Measurements from ENCODE around the gene SNX2.
"Not testable (repeated sequence)": the region's sequence is repeated elsewhere in the genome, so short reads cannot be mapped to it uniquely, and the experiment has no call there.

The SNX2 gene

GRCh38 chr5:122774861-122775549 is at the start of gene SNX2:
TSS of gene SNX2 (plus strand) at chr5:122775080. CDS start at chr5:122775104, 24 bp downstream.
- DNase-seq (ENCODE audit: low read depth, low spot score), result peak; percentile 87

- DNase-seq (ENCODE audit: low read depth, low spot score), result no peak
These were observed 47.8 kb upstream of the SNX2 start for GRCh38 chr5:122727112-122727541.

- no peak for DNase-seq (ENCODE audit: low read depth, low spot score)
These were observed 44.8 kb upstream of the SNX2 start for GRCh38 chr5:122730037-122730436.

DNA sequence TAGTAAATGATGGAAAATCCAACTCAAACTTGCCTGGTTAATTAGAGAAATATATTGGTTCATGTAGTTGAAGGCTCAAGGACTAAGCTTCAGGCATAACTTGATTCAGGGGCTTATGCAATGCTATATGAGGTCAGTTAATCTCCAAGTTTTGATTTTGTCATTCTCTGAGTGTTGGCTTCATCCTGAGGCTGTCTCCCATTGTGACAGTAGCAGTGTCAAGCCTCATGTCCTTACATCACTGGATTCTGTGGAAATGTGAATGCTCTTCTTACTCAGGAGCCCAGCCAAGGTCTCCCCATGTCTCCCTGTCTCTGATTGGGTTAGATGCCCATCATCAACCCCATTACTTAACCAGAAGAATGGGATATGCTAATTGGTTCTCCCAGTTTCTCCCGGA is 44.4 kb upstream of the SNX2 start:
- no peak for DNase-seq (ENCODE audit: low read depth, low spot score)

DNA sequence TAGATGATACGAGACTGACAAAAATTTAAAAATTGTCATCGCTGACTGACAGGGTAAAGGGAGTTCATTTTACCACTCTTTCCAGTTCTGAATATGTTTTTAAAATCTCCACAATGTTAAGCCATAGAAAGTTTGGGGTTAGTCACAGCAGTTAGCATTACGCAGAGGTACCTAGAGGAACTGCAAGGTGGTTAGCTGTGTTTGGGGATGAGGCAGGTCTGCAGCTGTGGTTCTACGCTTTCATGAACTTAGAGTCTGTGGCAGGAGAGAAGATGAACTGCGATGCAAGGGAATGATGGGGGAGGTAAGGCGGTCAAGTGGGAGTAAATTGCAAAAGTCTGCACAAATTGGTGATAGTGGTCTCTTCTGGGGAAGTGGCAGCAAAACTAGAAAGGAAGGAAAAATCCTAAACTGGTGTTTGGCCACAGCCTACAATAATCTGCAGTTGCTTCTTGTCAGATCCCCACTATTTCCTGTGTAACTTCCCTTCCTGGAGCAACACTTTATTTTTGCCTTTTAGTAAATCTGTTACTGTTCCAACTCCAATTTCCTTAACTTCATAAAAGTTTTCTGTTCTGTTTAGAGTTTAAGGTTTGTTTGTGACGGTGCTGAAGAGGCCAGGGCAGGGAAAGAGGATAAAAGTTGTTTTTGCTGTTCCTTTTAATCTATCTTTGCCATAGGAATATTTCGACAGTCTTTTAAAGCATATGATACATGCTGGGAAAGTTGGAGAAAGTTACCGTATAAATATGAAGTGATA is 38.6 kb upstream of the SNX2 start:
- DNase-seq (ENCODE audit: low read depth, low spot score), result no peak

DNA sequence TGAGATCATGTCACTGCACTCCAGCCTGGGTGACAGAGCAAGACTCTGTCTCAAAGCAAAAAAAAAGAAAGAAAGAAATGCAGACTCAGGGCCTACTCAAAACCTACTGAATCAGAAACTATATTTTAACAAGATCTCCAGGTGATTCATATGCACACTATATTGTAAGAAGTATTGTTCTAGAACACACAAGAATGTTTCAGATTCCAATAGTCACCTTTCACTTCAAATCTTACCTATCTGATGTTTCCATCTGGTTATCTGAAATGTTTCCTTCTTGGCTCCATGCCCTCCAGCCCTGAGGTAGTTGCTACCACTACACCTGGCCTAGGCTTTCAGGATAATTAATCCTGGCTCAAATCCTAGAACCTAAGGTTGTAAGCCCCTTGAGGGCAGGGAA is 36.8 kb upstream of the SNX2 start:
- no peak for DNase-seq (ENCODE audit: low read depth, low spot score)

- peak; percentile 67 for DNase-seq (ENCODE audit: low read depth, low spot score)
These were observed 33.2 kb upstream of the SNX2 start for GRCh38 chr5:122741681-122742080.

- DNase-seq (ENCODE audit: low read depth, low spot score), result peak; percentile 32
These were observed 31.6 kb upstream of the SNX2 start for GRCh38 chr5:122743261-122743660.

DNA sequence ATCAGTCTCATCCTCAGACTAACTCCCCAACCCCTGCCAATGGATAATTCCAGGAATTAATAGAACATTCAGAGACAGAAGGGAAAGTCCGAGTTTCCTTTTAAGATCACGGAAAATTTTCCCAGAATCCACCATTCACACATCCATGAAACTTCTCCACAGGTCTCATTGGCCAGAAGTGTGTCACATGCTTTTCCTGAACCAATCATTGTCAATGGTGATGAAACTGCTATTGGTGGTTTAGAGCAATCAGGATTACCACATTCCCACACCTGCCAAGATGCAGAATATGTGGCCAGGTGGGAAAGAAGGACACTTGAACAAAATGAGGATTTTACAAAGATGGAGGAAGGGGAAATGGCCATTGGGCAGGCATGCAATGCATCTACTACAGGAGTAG is 29.3 kb upstream of the SNX2 start:
- no peak for DNase-seq (ENCODE audit: low read depth, low spot score)

- no peak for DNase-seq (ENCODE audit: low read depth, low spot score)
These were observed 25.0 kb upstream of the SNX2 start for GRCh38 chr5:122749886-122750285.

DNA sequence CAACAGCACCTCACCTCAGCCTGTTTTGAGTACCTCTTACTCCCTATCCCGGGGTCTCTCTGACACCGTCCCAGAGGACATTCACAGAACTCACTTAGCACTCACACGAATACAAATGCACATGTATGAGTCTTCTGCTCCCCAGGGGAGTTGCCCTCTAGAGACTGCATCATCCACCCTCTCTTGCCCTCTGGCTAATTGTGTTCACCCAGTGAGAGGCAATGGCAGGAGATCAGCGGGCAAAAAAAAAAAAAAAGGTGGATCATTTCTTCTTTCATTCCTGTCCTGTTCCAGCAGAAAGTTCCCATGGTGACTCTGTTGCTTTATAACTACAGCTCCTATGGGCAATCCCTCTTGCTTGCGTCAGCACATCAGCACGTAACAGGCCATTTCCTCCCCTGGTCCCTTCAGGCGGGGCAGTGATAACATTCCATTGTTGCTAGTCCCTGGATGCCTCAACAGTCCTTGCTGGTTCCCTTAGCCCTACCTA is 23.5 kb upstream of the SNX2 start:
- DNase-seq (ENCODE audit: low read depth, low spot score), result peak; percentile 95

DNA sequence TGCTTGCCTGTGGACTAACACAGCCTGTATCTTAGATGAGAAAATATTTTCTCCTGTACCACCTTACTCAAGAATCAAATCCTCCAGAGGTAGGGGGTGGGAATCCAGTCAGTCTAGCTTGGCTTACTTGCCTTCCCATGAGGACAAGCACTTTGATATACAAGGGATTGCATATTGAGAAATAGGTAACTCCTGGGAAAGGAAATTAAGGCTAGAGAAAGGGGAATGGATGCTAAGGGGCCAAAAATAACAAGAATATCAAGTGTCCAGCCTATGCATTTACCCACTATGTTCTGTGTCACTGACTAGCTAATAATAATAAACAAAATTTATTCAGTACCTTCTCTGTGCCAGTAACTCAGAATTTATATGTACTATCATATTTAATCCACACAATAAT is 21.4 kb upstream of the SNX2 start:
- DNase-seq (ENCODE audit: low read depth, low spot score), result no peak

GRCh38 chr5:122755783-122756182 is 19.1 kb upstream of the SNX2 start:
- DNase-seq (ENCODE audit: low read depth, low spot score), result no peak

- DNase-seq (ENCODE audit: low read depth, low spot score), result no peak
These were observed 18.5 kb upstream of the SNX2 start for GRCh38 chr5:122756264-122756911.

DNA sequence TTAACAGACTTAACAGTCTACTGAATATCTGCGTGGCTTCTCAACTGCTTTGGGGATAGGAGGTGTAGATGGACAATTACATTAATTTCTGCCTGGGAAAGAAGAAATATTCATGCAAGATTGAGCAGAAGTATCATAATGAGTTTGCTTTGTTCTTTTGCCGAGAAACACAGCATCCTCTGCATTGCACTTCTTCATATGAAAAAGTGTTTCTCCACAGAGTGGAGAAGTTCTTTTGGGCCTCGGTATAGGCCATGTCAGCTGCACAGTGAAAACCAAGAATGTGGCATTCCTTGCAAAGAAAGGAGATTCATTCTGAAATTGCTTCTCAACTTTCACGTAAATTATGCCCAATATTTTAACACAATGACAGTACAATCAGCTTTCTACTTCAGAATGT is 17.6 kb upstream of the SNX2 start:
- DNase-seq (ENCODE audit: low read depth, low spot score), result no peak

- DNase-seq (ENCODE audit: low read depth, low spot score), result no peak
These were observed 15.4 kb upstream of the SNX2 start for GRCh38 chr5:122759241-122760070.

GRCh38 chr5:122760236-122760635 is 14.6 kb upstream of the SNX2 start:
- no peak for DNase-seq (ENCODE audit: low read depth, low spot score)

DNA sequence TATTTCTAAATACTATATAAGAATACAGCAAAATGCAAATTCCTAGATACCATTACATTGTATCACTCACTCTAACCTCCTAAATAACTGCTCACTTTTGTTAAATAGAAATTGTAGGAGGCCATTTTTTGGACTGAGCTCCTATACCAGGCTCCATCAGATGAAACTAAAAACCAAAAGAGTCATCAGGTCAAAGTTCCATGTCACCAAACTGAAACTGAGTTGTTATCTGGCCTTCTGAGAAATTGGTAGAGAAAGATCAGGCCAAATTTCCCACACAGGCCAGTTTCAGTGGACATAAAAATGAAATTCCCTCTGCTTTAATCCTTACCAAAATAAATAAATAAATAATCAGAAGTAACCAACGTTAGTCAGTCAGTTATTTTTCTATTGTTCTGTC is 13.8 kb upstream of the SNX2 start:
- no peak for DNase-seq (ENCODE audit: low read depth, low spot score)

GRCh38 chr5:122761896-122762295 is 13.0 kb upstream of the SNX2 start:
- not testable (repeated sequence) for DNase-seq (ENCODE audit: low read depth, low spot score)

- no peak for DNase-seq (ENCODE audit: low read depth, low spot score)
These were observed 8.8 kb upstream of the SNX2 start for GRCh38 chr5:122766130-122766529.

GRCh38 chr5:122770477-122770876 is 4.4 kb upstream of the SNX2 start:
- no peak for DNase-seq (ENCODE audit: low read depth, low spot score)

DNA sequence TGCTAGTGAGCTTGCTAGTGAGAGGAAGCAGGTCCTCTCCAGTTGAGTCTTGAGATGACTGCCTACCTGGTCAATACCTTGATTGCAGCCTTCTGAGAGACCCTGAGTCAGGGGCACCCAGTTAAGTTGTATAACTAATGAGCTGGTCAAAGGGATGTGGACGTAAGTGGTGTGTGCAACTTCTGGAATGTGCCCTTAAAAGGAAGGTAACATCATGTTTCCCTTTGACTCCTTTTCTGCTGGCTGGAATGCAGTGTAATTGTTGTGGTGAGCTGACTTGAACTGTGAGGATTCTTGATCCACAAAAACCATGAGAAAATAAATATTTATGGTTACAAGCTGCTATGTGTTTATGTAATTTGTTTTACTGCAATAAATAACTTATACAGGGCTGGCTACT is 2.4 kb upstream of the SNX2 start:
- peak; percentile 29 for DNase-seq (ENCODE audit: low read depth, low spot score)
